ENCODE data around the gene ZNF555. TPM values are rescaled to one million over a fixed set of nuclear protein-coding genes. Genes with fewer than 3 reads are reported as not detected.

The ZNF555 gene
- total and polyA plus RNA-seq, 2 of the 13 experiments (the other 11 are each of a cell fraction or from before 2014, with no cell fraction given), result 5.0 to 8.0 TPM

DNA sequence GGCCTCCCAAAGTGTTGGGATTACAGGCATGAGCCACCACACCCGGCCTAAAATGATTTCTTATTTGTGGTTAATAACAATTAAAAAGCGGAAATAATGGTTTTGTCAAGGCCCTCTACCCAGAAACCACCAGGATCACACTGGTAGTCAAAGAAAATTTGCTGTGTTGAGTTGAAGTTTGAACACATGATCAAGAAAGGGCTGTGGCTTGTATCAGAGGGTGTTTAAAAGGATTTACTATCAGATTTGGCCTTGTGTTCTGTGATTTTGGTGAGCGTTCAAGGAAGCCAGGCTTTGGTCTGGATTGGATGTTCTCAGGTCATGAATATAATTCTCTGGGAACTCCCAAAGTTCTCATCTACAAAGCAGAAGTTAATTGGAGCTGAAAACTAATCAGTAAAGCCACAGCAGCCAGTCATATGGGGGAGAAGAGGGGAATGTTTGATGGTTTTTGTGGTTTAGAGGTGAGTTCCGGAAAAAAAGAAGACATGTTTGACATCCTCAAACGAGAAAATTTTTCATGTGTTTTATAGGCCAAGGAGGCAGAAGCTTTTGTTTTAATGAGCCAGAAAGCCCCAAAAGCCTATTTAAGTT is 15.3 kb downstream of the ZNF555 start (continued):
- TF ChIP-seq FUBP1 (CRISPR knock-in tag; IDR thresholded peaks at IDR 0.05; ENCODE audit: borderline replicate concordance), result no peak
- TF ChIP-seq ZNF382 (CRISPR knock-in tag; IDR thresholded peaks at IDR 0.05; ENCODE audit: borderline replicate concordance), result no peak
- TF ChIP-seq HNF4A (CRISPR knock-in tag; IDR thresholded peaks at IDR 0.05), result no peak
- TF ChIP-seq, protein P1, sequence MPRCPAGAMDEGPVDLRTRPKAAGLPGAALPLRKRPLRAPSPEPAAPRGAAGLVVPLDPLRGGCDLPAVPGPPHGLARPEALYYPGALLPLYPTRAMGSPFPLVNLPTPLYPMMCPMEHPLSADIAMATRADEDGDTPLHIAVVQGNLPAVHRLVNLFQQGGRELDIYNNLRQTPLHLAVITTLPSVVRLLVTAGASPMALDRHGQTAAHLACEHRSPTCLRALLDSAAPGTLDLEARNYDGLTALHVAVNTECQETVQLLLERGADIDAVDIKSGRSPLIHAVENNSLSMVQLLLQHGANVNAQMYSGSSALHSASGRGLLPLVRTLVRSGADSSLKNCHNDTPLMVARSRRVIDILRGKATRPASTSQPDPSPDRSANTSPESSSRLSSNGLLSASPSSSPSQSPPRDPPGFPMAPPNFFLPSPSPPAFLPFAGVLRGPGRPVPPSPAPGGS (CRISPR knock-in tag; IDR thresholded peaks at IDR 0.05), result no peak
- TF ChIP-seq MAF1 (CRISPR knock-in tag; IDR thresholded peaks at IDR 0.05; ENCODE audit: borderline replicate concordance), result no peak
- no peak for TF ChIP-seq ZNF552 (CRISPR knock-in tag; IDR thresholded peaks at IDR 0.05; ENCODE audit: borderline replicate concordance)
- no peak for TF ChIP-seq ZNF781 (CRISPR knock-in tag; IDR thresholded peaks at IDR 0.05; ENCODE audit: borderline replicate concordance, not compliant biosample characterization)
- no peak for TF ChIP-seq KMT2A (CRISPR knock-in tag; IDR thresholded peaks at IDR 0.05)
- no peak for TF ChIP-seq ZBTB37 (CRISPR knock-in tag; IDR thresholded peaks at IDR 0.05)
- TF ChIP-seq YEATS2 (CRISPR knock-in tag; IDR thresholded peaks at IDR 0.05; ENCODE audit: borderline replicate concordance), result no peak
- no peak for TF ChIP-seq ZFP36 (IDR thresholded peaks at IDR 0.05; ENCODE audit: borderline replicate concordance, low read depth, low read length, partially characterized antibody)
- TF ChIP-seq ZNF556 (CRISPR knock-in tag; IDR thresholded peaks at IDR 0.05; ENCODE audit: borderline replicate concordance), result no peak
